IMR-90 (cell line): ENCODE measurements around the gene KIFBP. TPM values are rescaled to one million over a fixed set of nuclear protein-coding genes. Genes with fewer than 3 reads are reported as not detected.

Experiments used
- ATAC-seq: fragments of 200-7000 bp; cut with Tn5 transposase; 2 replicates; pipeline ENCODE4 v1.9.1; 2020; ENCODE audit warnings: low read depth, mild to moderate bottlenecking, moderate library complexity
- BruUV-seq: library from RNA; stranded (reverse); fragments of 400-500 nt; replicated peaks from 2 replicates; lab custom pipeline; 2021; lab: Mats Ljungman, UMichigan
- CTCF ChIA-PET: fragments of 300-600 bp; formaldehyde crosslinking; extraction: SDS; loops from one replicate; lab custom pipeline; 2021; ENCODE audit warnings: antibody characterized with exemption; lab: Yijun Ruan, JAX
- POLR2A ChIA-PET: fragments of 300-600 bp; sonication (Branson Sonifier 250); formaldehyde crosslinking; loops from one replicate; lab custom pipeline; 2022; ENCODE audit warnings: antibody characterized with exemption; ENCODE audit not compliant: unreplicated experiment; lab: Charles Lee
- DNase-seq: peaks from one replicate; pipeline ENCODE4 v3.0.0; 2013
- H2AFZ ChIP-seq: replicated peaks from 2 replicates; pipeline ENCODE3; 2013; ENCODE audit warnings: low read length, mild to moderate bottlenecking; ENCODE audit not compliant: poor library complexity
- H2AK5ac ChIP-seq: 2 replicates; pipeline ENCODE4 v1.6.1; 2013; ENCODE audit warnings: low read depth, low read length, inconsistent platforms
- H2AK9ac ChIP-seq: replicated peaks from 2 replicates; pipeline ENCODE3; 2013; ENCODE audit warnings: mild to moderate bottlenecking, low read depth, low read length, moderate library complexity; ENCODE audit not compliant: poor library complexity
- H2BK120ac ChIP-seq: 2 replicates; pipeline ENCODE4 v1.6.1; 2013; ENCODE audit warnings: low read depth, low read length, inconsistent platforms
- H2BK15ac ChIP-seq: 3 replicates; pipeline ENCODE4 v1.6.1; 2013; ENCODE audit warnings: low read depth, low read length, inconsistent platforms
- H2BK20ac ChIP-seq: 2 replicates; pipeline ENCODE4 v1.6.1; 2013; ENCODE audit warnings: low read depth, mild to moderate bottlenecking, inconsistent platforms, low read length, moderate library complexity
- H2BK5ac ChIP-seq: 2 replicates; pipeline ENCODE4 v1.6.1; 2013; ENCODE audit warnings: mild to moderate bottlenecking, low read depth, low read length, inconsistent platforms; ENCODE audit not compliant: poor library complexity, severe bottlenecking
- H3K14ac ChIP-seq: replicated peaks from 2 replicates; pipeline ENCODE4 v1.6.1; 2013; ENCODE audit warnings: low read depth, low read length, inconsistent platforms
- H3K18ac ChIP-seq: 2 replicates; pipeline ENCODE4 v1.6.1; 2013; ENCODE audit warnings: low read depth, low read length, control low read depth
- H3K23ac ChIP-seq: 2 replicates; pipeline ENCODE4 v1.6.1; 2013; ENCODE audit warnings: low read depth, low read length, inconsistent platforms
- H3K27ac ChIP-seq: 2 replicates; pipeline ENCODE4 v1.5.1; 2013; ENCODE audit warnings: mild to moderate bottlenecking, control low read depth, low read length; ENCODE audit not compliant: insufficient read depth
- H3K27me3 ChIP-seq: 2 replicates; pipeline ENCODE4 v1.6.1; 2013; ENCODE audit warnings: low read length; ENCODE audit not compliant: control insufficient read depth, insufficient read depth
- H3K36me3 ChIP-seq: 2 replicates; pipeline ENCODE4 v1.6.1; 2013; ENCODE audit warnings: low read length, mixed read lengths; ENCODE audit not compliant: control insufficient read depth, insufficient read depth
- H3K4ac ChIP-seq: 2 replicates; pipeline ENCODE4 v1.6.1; 2013; ENCODE audit warnings: low read depth, low read length, inconsistent platforms
- H3K4me1 ChIP-seq: 2 replicates; pipeline ENCODE4 v1.6.1; 2013; ENCODE audit warnings: low read length, mixed read lengths; ENCODE audit not compliant: control insufficient read depth, insufficient read depth
- H3K4me2 ChIP-seq: 2 replicates; pipeline ENCODE4 v1.6.1; 2013; ENCODE audit warnings: low read depth, mild to moderate bottlenecking, control low read depth, low read length, moderate library complexity
- H3K4me3 ChIP-seq: 2 replicates; pipeline ENCODE4 v1.5.1; 2013; ENCODE audit warnings: low read depth, mild to moderate bottlenecking, control low read depth, low read length, moderate library complexity; ENCODE audit not compliant: insufficient read depth
- H3K56ac ChIP-seq: 2 replicates; pipeline ENCODE4 v1.6.1; 2013; ENCODE audit warnings: low read length, inconsistent platforms; ENCODE audit not compliant: insufficient read depth; ENCODE audit errors: extremely low read depth
- H3K79me1 ChIP-seq, 2 experiments: 2 replicates each; pipeline ENCODE4 v1.6.1; 2013; ENCODE audit warnings: low read length in 2 of 2, inconsistent platforms in 1 of 2, low read depth in 1 of 2
- H3K9ac ChIP-seq: 2 replicates; pipeline ENCODE4 v1.6.1; 2013; ENCODE audit warnings: low read depth, low read length, control low read depth
- H3K9me1 ChIP-seq: 2 replicates; pipeline ENCODE4 v1.6.1; 2013; ENCODE audit warnings: low read length, inconsistent platforms; ENCODE audit not compliant: insufficient read depth
- H3K9me3 ChIP-seq: 2 replicates; pipeline ENCODE4 v1.6.1; 2013; ENCODE audit warnings: low read length; ENCODE audit not compliant: control insufficient read depth, insufficient read depth
- H4K20me1 ChIP-seq: 2 replicates; pipeline ENCODE4 v1.6.1; 2013; ENCODE audit warnings: low read length, inconsistent platforms; ENCODE audit not compliant: insufficient read depth
- H4K5ac ChIP-seq: 2 replicates; pipeline ENCODE4 v1.6.1; 2013; ENCODE audit warnings: mild to moderate bottlenecking, low read depth, low read length, control low read depth
- H4K8ac ChIP-seq, 2 experiments: 2 replicates each; pipeline ENCODE4 v1.6.1; 2013; ENCODE audit warnings: low read depth in 2 of 2, low read length in 2 of 2, control low read depth in 1 of 2, inconsistent platforms in 1 of 2
- H4K91ac ChIP-seq: 2 replicates; pipeline ENCODE4 v1.6.1; 2013; ENCODE audit warnings: low read depth, low read length, inconsistent platforms; ENCODE audit not compliant: insufficient read depth
- BHLHE40 ChIP-seq: fragments of 150-350 bp; IDR thresholded peaks from 2 replicates; pipeline ENCODE4 v1.6.1; 2016; ENCODE audit warnings: mild to moderate bottlenecking, low read depth, low read length
- CEBPB ChIP-seq: IDR thresholded peaks from 2 replicates; pipeline ENCODE4 v1.6.1; 2012; ENCODE audit warnings: low read depth, low read length, improper control_type of control experiment
- FOS ChIP-seq: fragments of 150-350 bp; IDR thresholded peaks from 2 replicates; pipeline ENCODE4 v1.6.1; 2016; ENCODE audit warnings: low read depth, low read length
- MAFK ChIP-seq: IDR thresholded peaks from 2 replicates; pipeline ENCODE4 v1.6.1; 2012; ENCODE audit warnings: low read depth, low read length, improper control_type of control experiment
- MAZ ChIP-seq: IDR thresholded peaks from 2 replicates; pipeline ENCODE4 v1.6.1; 2012; ENCODE audit warnings: low read depth, mild to moderate bottlenecking, low read length, improper control_type of control experiment, moderate library complexity, borderline replicate concordance
- NFE2L2 ChIP-seq: fragments of 150-350 bp; IDR thresholded peaks from 2 replicates; pipeline ENCODE4 v1.6.1; 2016; ENCODE audit warnings: low read depth, mild to moderate bottlenecking, low read length
- POLR2A ChIP-seq: IDR thresholded peaks from 2 replicates; pipeline ENCODE4 v1.6.1; 2012; ENCODE audit warnings: mild to moderate bottlenecking, low read depth, low read length
- RCOR1 ChIP-seq: IDR thresholded peaks from 2 replicates; pipeline ENCODE4 v1.6.1; 2012; ENCODE audit warnings: mild to moderate bottlenecking, low read length, improper control_type of control experiment; ENCODE audit not compliant: insufficient replicate concordance
- RFX5 ChIP-seq: IDR thresholded peaks from 2 replicates; pipeline ENCODE4 v1.8.0; 2012; ENCODE audit warnings: low read depth, mild to moderate bottlenecking, low read length, moderate library complexity
- WGBS, 2 experiments: methylation state at CpG; one replicate each; pipeline versions ENCODE4 v1.1.5 to v1.1.7; 2013; ENCODE audit warnings: missing lambda C conversion rate in 2 of 2; ENCODE audit not compliant: insufficient read length in 1 of 2; ENCODE audit errors: extremely low coverage in 2 of 2; 5-methylcytosine and 5-hydroxymethylcytosine counted together
- dilution Hi-C: fragments of 300-500 bp; cut with HindIII; formaldehyde crosslinking; loops from one replicate; pipeline ENCODE4 v1.14.3; 2018; ENCODE audit warnings: low sequenced_read_pairs; ENCODE audit not compliant: unreplicated experiment
- in situ Hi-C: fragments of 300-500 bp; cut with MboI; formaldehyde crosslinking; loops from 3 replicates; pipeline ENCODE4 v1.14.3; 2019; ENCODE audit warnings: low sequenced_read_pairs, inconsistent platforms, mixed read lengths
- intact Hi-C: fragments of 100-400 bp; cut with micrococcal nuclease; formaldehyde crosslinking; loops from 2 replicates; pipeline ENCODE4 v1.10.0; 2022
- polyA plus RNA-seq, 3 experiments: library from polyadenylated mRNA; depleted of rRNA; stranded (reverse); fragments of >200 nt; gene quantifications; 2 replicates each; pipeline ENCODE4 v1.2.3, GENCODE V29; 2012; ENCODE audit warnings: low replicate concordance in 1 of 3
- total RNA-seq: library from RNA; depleted of rRNA; stranded (reverse); fragments of >200 nt; gene quantifications from 2 replicates; pipeline ENCODE4 v1.2.3, GENCODE V29; 2012
- TF ChIP-seq, protein P1 (sequence below): fragments of 150-350 bp; IDR thresholded peaks from 2 replicates; pipeline ENCODE4 v1.6.1; 2016; ENCODE audit warnings: low read depth, mild to moderate bottlenecking, low read length, moderate library complexity, borderline replicate concordance

KIFBP gene
- total and polyA plus RNA-seq, 2 of the 4 experiments (the other 2 are of a cell fraction): 30.6 to 51.3 TPM

- Histone ChIP-seq H4K20me1 (no peaks in the 10 kb centered on the region; the same call in 1 of the 2 replicates), H3K23ac (no peak overlapping the region), H3K4ac (no peak overlapping the region), H3K4me1 (no peaks in the 10 kb centered on the region), H3K79me1 (peaks cover 25% of the 10 kb centered on the region in 2 experiments), H2AFZ (no peak overlapping the region), H4K5ac (no peak overlapping the region), H2BK5ac (no peak overlapping the region), H2BK20ac (no peak overlapping the region), H3K9ac (no peak overlapping the region), H3K9me1 (no peaks in the 10 kb centered on the region), H2BK120ac (no peak overlapping the region), H3K27me3 (no peaks in the 10 kb centered on the region), H3K14ac (no peak overlapping the region), H2BK15ac (no peak overlapping the region), H2AK9ac (no peak overlapping the region), H3K18ac (no peak overlapping the region), H4K8ac (no peak overlapping the region), H3K36me3 (peaks cover 65% of the 10 kb centered on the region), H3K27ac (no peak overlapping the region), H3K4me2 (no peak overlapping the region), H4K91ac (no peak overlapping the region), H3K56ac (no peak overlapping the region), H3K9me3 (no peaks in the 10 kb centered on the region), H2AK5ac (no peak overlapping the region), H3K4me3 (no peak overlapping the region)
- ChIA-PET CTCF (no interaction called here), POLR2A (no interaction called here)
- no TSS peak for BruUV-seq
- no CpG with 5 or more reads among the region's 5 CpGs for WGBS, 2 experiments
- intact Hi-C loops: loop anchor here (10.0 kb wide), 1 partner anchor 219 kb away; no protein-coding TSS in a partner anchor
- DNase-seq: no peak
- dilution Hi-C loops: no loop called here
- no peak for TF ChIP-seq POLR2A
- no peak for TF ChIP-seq MAZ
- TF ChIP-seq RFX5: no peak
- TF ChIP-seq FOS: no peak
- TF ChIP-seq MAFK: no peak
- no peak for TF ChIP-seq RCOR1
- TF ChIP-seq BHLHE40: no peak
- no peak for TF ChIP-seq CEBPB
- TF ChIP-seq NFE2L2: no peak
- TF ChIP-seq, protein P1, sequence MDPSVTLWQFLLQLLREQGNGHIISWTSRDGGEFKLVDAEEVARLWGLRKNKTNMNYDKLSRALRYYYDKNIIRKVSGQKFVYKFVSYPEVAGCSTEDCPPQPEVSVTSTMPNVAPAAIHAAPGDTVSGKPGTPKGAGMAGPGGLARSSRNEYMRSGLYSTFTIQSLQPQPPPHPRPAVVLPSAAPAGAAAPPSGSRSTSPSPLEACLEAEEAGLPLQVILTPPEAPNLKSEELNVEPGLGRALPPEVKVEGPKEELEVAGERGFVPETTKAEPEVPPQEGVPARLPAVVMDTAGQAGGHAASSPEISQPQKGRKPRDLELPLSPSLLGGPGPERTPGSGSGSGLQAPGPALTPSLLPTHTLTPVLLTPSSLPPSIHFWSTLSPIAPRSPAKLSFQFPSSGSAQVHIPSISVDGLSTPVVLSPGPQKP: no peak
- in situ Hi-C loops: no loop called here
- ATAC-seq: no peak
These were observed 14.6 kb upstream of the KIFBP start for GRCh38 chr10:68973975-68974374.
